Ascending aorta (tissue), 2 donors: ENCODE data around the gene NBEA. TPM values are rescaled to one million over a fixed set of nuclear protein-coding genes. Genes with fewer than 3 reads are reported as not detected.
A peak's percentile ranks its signal among the peaks of the same experiment; 100 is the strongest.

Experiments
- DNase-seq, 2 donors: peaks; one replicate each; pipeline ENCODE4 v3.0.0-alpha.2; 2019; ENCODE audit warnings: low spot score in 2 of 2
- H3K27ac ChIP-seq, 2 donors: fragments of 200-600 bp; sonication (generic); one replicate each; pipeline ENCODE4 v1.5.1; 2016 to 2017; ENCODE audit warnings: mild to moderate bottlenecking in 1 of 2
- H3K27me3 ChIP-seq: fragments of 200-600 bp; sonication (generic); one replicate; pipeline ENCODE4 v1.5.1; 2017
- H3K36me3 ChIP-seq, 2 donors: fragments of 200-600 bp; sonication (generic); one replicate each; pipeline ENCODE4 v1.5.1; 2016
- H3K4me1 ChIP-seq, 2 donors: fragments of 200-600 bp; sonication (generic); one replicate each; pipeline ENCODE4 v1.5.1; 2016 to 2017; ENCODE audit warnings: mild to moderate bottlenecking in 1 of 2
- H3K4me3 ChIP-seq, 2 donors: fragments of 200-600 bp; sonication (generic); one replicate each; pipeline ENCODE4 v1.5.1; 2016 to 2017; ENCODE audit warnings: mild to moderate bottlenecking in 1 of 2
- H3K9me3 ChIP-seq, 2 donors: fragments of 200-600 bp; sonication (generic); one replicate each; pipeline ENCODE4 v1.5.1; 2016
- intact Hi-C: fragments of 100-400 bp; cut with DNase I; formaldehyde crosslinking; loops from one replicate; pipeline ENCODE4 v1.15.1; 2023
- total RNA-seq: library from RNA; depleted of rRNA; stranded (reverse); fragments of >200 nt; gene quantifications from one replicate; pipeline ENCODE4 v1.1.0, GENCODE V29; 2016
- TF ChIP-seq, protein P1 (sequence below), 3 experiments: fragments of 200-600 bp in 2 of 3; fragments of 450-650 bp in 1 of 3; sonication (generic) in 2 of 3; IDR thresholded peaks; one replicate each; pipeline ENCODE4 v1.5.1; 2016 to 2019; ENCODE audit warnings: antibody characterized with exemption in 3 of 3, mild to moderate bottlenecking in 1 of 3, moderate library complexity in 1 of 3

Gene NBEA
- total RNA-seq, 1 donor from 2014 or later: 1.6 TPM

DNA sequence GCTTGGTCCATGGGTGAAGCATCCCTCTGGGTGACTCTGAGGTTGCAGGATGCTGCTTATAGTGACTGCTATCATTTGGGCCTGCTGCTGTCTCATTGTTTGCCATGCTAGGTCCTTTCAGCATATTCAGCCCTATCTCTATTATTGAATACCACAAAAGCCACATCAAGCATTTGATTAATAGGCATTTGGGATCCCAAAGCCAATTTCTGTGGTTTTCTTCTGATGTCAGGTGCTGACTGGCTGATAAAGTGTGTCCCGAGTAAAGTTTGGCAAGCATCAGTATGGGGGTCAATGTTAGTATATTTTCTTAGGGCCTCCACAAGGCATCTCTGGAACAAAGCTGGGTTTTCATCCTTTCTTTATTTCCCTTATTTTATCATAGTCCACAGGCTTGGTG lies 204.6 kb downstream of the NBEA start:
- Histone ChIP-seq H3K4me3 (no peak overlapping the region), H3K27ac (no peak overlapping the region), H3K9me3 (no peaks in the 10 kb centered on the region), H3K36me3 (no peaks in the 10 kb centered on the region), H3K27me3 (no peaks in the 10 kb centered on the region), H3K4me1 (no peaks in the 10 kb centered on the region)
- intact Hi-C loops: no loop called here
- TF ChIP-seq, protein P1, sequence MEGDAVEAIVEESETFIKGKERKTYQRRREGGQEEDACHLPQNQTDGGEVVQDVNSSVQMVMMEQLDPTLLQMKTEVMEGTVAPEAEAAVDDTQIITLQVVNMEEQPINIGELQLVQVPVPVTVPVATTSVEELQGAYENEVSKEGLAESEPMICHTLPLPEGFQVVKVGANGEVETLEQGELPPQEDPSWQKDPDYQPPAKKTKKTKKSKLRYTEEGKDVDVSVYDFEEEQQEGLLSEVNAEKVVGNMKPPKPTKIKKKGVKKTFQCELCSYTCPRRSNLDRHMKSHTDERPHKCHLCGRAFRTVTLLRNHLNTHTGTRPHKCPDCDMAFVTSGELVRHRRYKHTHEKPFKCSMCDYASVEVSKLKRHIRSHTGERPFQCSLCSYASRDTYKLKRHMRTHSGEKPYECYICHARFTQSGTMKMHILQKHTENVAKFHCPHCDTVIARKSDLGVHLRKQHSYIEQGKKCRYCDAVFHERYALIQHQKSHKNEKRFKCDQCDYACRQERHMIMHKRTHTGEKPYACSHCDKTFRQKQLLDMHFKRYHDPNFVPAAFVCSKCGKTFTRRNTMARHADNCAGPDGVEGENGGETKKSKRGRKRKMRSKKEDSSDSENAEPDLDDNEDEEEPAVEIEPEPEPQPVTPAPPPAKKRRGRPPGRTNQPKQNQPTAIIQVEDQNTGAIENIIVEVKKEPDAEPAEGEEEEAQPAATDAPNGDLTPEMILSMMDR (IDR thresholded peaks at IDR 0.05): no peak
- DNase-seq: no peak

DNA sequence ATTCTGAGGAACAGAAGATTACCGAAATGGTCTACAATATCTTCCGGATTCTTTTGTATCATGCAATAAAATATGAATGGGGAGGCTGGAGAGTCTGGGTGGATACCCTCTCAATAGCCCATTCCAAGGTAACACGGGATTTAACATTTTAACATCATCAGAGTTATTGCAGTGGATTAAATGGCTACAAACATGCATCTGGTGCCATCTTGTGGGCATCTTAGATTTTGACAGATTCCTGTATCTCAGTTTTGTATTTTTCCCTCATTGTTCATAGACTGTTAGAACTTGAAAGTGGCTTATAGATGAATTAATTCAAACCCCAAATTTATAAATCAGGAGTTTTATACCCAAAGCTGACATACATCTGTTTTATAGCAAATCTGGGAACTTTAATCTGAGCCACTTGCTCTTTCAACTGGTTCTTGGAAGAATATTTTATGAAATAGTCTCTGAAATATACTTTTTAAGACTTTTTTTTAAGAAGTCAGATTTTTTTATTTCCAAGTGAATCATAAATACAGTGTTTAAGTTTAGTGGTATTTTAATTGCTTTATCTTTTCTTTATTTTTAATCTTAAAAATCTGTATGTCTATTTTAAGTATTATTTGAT lies 215.2 kb downstream of the NBEA start:
- Histone ChIP-seq H3K4me1 (no peaks in the 10 kb centered on the region), H3K27me3 (no peaks in the 10 kb centered on the region), H3K9me3 (no peaks in the 10 kb centered on the region), H3K4me3 (no peak overlapping the region), H3K27ac (no peak overlapping the region), H3K36me3 (no peaks in the 10 kb centered on the region)
- TF ChIP-seq, protein P1 (IDR thresholded peaks at IDR 0.05): peak; percentile 34 to 73 (median 50)
- intact Hi-C loops: loop anchor here (2.0 to 5.0 kb wide), 2 partner anchors 1226 to 1360 kb away; no protein-coding TSS in a partner anchor
- DNase-seq: no peak

DNA sequence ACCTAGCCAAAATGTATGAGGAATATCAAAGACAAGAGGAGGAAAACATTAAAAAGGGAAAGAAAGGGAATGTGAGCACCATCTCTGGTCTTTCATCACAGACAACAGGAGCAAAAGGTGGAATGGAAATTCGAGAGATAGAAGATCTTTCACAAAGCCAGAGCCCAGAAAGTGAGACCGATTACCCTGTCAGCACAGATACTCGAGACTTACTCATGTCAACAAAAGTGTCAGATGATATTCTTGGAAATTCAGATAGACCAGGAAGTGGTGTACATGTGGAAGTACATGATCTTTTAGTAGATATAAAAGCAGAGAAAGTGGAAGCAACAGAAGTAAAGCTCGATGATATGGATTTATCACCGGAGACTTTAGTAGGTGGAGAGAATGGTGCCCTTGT lies 217.0 kb downstream of the NBEA start:
- intact Hi-C loops: loop anchor here (5.0 kb wide), 1 partner anchor 1362 kb away; no protein-coding TSS in a partner anchor
- no peaks in the 10 kb centered on the region for H3K4me1 ChIP-seq
- DNase-seq: no peak
- TF ChIP-seq, protein P1 (IDR thresholded peaks at IDR 0.05): no peak
- no peaks in the 10 kb centered on the region for H3K36me3 ChIP-seq
- no peak overlapping the region for H3K4me3 ChIP-seq
- H3K9me3 ChIP-seq: no peaks in the 10 kb centered on the region
- H3K27me3 ChIP-seq: no peaks in the 10 kb centered on the region
- no peak overlapping the region for H3K27ac ChIP-seq

DNA sequence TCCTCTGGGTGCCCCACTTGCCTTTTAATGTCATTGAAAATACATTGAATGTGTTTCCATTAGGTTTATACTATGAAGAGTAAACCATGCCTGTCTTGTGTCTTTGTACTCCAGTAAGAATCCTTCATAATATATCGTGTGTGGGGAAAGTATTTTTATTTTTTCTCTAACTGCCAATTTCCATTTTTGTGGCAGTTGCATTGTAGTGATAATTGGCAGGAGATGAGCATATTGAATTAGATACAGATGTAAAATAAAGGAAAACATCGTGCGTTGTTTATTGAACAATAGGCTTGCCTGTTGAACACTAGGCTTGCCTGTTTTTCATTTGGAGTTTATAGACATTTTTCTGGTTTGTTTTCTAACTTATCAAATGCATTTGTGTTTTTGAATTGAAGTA lies 218.8 kb downstream of the NBEA start:
- Histone ChIP-seq H3K27me3 (no peaks in the 10 kb centered on the region), H3K27ac (no peak overlapping the region), H3K4me1 (no peaks in the 10 kb centered on the region), H3K36me3 (no peaks in the 10 kb centered on the region), H3K4me3 (no peak overlapping the region), H3K9me3 (no peaks in the 10 kb centered on the region)
- TF ChIP-seq, protein P1 (IDR thresholded peaks at IDR 0.05): no peak
- intact Hi-C loops: no loop called here
- DNase-seq: no peak

DNA sequence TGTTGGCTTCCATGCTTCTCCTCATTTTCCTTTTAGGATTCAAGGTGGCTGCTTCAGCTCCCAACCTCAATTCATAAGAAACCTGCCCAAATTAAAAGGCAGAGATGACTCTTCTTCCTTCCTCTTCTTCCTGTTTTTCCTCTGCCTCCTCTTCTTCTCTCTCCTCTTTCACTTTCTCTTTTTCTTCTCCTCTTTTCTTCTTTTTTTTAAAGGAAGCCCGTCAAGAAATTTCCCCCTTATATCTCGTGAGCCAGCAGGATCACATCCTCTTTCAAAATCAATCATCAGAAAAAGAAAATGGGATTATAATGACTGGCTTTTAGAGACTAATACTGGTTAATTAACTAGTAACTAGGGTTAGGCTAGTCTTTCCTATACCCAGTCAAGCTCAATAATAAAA lies 220.3 kb downstream of the NBEA start:
- TF ChIP-seq, protein P1 (IDR thresholded peaks at IDR 0.05): no peak
- no peaks in the 10 kb centered on the region for H3K4me1 ChIP-seq
- H3K9me3 ChIP-seq: no peaks in the 10 kb centered on the region
- DNase-seq: no peak
- H3K4me3 ChIP-seq: no peak overlapping the region
- no peak overlapping the region for H3K27ac ChIP-seq
- H3K27me3 ChIP-seq: no peaks in the 10 kb centered on the region
- H3K36me3 ChIP-seq: no peaks in the 10 kb centered on the region
- intact Hi-C loops: no loop called here

DNA sequence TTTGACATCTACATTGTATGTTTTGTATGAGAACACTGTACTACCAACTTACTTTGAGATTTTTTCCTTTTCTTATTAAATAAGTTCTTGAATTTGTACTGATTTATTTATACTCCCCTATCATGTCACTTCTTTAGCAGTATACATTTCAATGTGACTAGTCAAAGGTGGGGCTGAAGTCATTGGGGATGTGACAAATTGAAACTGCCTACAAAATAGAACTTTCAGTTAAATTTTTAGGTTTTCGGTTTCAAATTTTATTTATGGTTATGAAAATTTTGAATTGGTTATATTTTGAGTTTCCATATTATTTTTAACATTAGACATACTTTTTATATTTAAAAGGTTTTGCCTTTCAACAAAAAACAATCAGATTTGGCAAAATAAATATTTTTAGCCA lies 221.6 kb downstream of the NBEA start:
- H3K27me3 ChIP-seq: no peaks in the 10 kb centered on the region
- intact Hi-C loops: no loop called here
- H3K9me3 ChIP-seq: no peaks in the 10 kb centered on the region
- DNase-seq: no peak
- no peaks in the 10 kb centered on the region for H3K36me3 ChIP-seq
- H3K27ac ChIP-seq: no peak overlapping the region
- TF ChIP-seq, protein P1 (IDR thresholded peaks at IDR 0.05): no peak
- no peak overlapping the region for H3K4me3 ChIP-seq
- H3K4me1 ChIP-seq: no peaks in the 10 kb centered on the region
